Activated CD8-positive, alpha-beta memory T cell treated with anti-CD3 and anti-CD28 coated beads, Interleukin-2, amount 10 ng/mL, durations not matched to agents 7 days and 5 days (primary cell): ENCODE results near the gene HPDL. TPM values are rescaled to one million over a fixed set of nuclear protein-coding genes. Genes with fewer than 3 reads are reported as not detected.

Experiments used
- ATAC-seq: fragments of 150-1000 bp; cut with Tn5 transposase; one replicate; pipeline ENCODE4 v1.10.0; 2021; ENCODE audit warnings: moderate library complexity
- CTCF ChIA-PET: fragments of 350-600 bp; sonication (Branson Sonifier 250); formaldehyde crosslinking; loops from one replicate; lab custom pipeline; 2021; ENCODE audit warnings: antibody characterized with exemption; lab: Charles Lee
- DNase-seq: peaks from one replicate; pipeline ENCODE4 v3.0.0-alpha.2; 2020
- H3K27ac Mint-ChIP-seq: one replicate; pipeline ENCODE4 v1.8.0; 2021; ENCODE audit warnings: mild to moderate bottlenecking, mixed read lengths
- H3K27me3 Mint-ChIP-seq: one replicate; pipeline ENCODE4 v1.8.0; 2021; ENCODE audit warnings: mixed read lengths
- H3K36me3 Mint-ChIP-seq: one replicate; pipeline ENCODE4 v1.8.0; 2021; ENCODE audit warnings: mild to moderate bottlenecking, mixed read lengths
- H3K4me1 Mint-ChIP-seq: one replicate; pipeline ENCODE4 v1.8.0; 2021; ENCODE audit warnings: mixed read lengths
- H3K4me3 Mint-ChIP-seq: one replicate; pipeline ENCODE4 v1.8.0; 2021; ENCODE audit warnings: mild to moderate bottlenecking, moderate library complexity, mixed read lengths
- H3K9me3 Mint-ChIP-seq: one replicate; pipeline ENCODE4 v1.8.0; 2022; ENCODE audit warnings: low read depth, mixed read lengths
- total RNA-seq, 2 experiments: library from RNA; stranded (reverse); gene quantifications; one replicate each; pipeline ENCODE4 v1.2.3, GENCODE V29; 2021

HPDL gene
- total RNA-seq, 2 experiments from 2014 or later, result 16.3 to 23.4 TPM

DNA sequence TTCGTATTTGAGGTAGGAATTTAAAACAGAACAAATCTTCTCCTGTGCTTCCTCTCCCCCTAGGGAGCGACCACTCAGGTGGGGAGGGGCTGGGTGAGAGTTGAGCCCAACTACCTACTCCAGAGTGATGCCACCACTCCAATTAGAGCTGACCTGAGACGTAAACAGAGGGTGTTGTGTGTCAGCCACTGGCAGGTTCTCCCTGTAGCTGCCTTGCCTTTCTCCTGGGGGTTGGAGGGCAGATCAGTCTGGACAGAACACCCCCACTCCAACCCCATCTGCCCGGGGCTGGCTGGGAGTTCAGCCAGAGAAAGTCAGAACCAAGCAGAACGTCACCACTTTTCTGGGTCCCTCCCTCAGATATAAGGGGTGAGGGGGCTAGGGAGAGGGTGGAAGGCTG lies 2.0 kb downstream of the HPDL start:
- no peaks in the 10 kb centered on the region for H3K27me3 Mint-ChIP-seq
- DNase-seq (no peak), ATAC-seq (no peak)
- H3K36me3 Mint-ChIP-seq, result peaks cover 5% of the 10 kb centered on the region
- no peaks in the 10 kb centered on the region for H3K9me3 Mint-ChIP-seq
- H3K27ac Mint-ChIP-seq, result peak overlapping the region; percentile 49
- CTCF ChIA-PET, result interaction anchor here (0.5 to 5.5 kb wide), 13 partner anchors 8 to 317 kb away, joined by 3 to 36 read pairs (median 5); partner anchors contain the start of genes MUTYH, TESK2, TOE1 and UROD
- peak overlapping the region; percentile 80 for H3K4me3 Mint-ChIP-seq
- H3K4me1 Mint-ChIP-seq, result peaks cover 26% of the 10 kb centered on the region

DNA sequence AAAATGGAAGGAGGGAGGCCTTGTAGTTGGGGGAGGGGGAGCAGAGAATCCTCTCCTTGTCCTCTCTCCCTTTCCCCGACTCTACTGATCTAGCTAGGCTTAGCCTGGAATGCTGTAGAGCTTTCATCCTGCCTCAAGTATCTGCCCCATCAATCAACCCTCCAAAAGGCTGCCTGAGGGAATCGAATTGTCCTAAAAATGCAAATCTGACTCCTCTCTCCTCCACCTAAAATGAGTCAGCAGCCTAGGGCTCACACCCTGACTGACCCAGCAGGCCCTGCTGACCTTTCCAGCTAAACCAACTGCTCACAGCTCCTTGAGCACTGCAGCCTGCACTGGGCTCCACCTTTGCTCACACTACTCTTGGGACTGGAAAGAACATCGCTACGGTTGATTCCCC lies 2.8 kb downstream of the HPDL start:
- H3K4me1 Mint-ChIP-seq, result peaks cover 34% of the 10 kb centered on the region
- no peaks in the 10 kb centered on the region for H3K27me3 Mint-ChIP-seq
- H3K27ac Mint-ChIP-seq, result peak overlapping the region; percentile 32
- CTCF ChIA-PET, result interaction anchor here (0.5 to 5.5 kb wide), 3 partner anchors 121 to 315 kb away, joined by 3 to 36 read pairs (median 11); partner anchors contain the start of gene TESK2
- ATAC-seq (no peak), DNase-seq (no peak)
- peaks cover 6% of the 10 kb centered on the region for H3K36me3 Mint-ChIP-seq
- H3K4me3 Mint-ChIP-seq, result peak overlapping the region; percentile 7
- H3K9me3 Mint-ChIP-seq, result no peaks in the 10 kb centered on the region

DNA sequence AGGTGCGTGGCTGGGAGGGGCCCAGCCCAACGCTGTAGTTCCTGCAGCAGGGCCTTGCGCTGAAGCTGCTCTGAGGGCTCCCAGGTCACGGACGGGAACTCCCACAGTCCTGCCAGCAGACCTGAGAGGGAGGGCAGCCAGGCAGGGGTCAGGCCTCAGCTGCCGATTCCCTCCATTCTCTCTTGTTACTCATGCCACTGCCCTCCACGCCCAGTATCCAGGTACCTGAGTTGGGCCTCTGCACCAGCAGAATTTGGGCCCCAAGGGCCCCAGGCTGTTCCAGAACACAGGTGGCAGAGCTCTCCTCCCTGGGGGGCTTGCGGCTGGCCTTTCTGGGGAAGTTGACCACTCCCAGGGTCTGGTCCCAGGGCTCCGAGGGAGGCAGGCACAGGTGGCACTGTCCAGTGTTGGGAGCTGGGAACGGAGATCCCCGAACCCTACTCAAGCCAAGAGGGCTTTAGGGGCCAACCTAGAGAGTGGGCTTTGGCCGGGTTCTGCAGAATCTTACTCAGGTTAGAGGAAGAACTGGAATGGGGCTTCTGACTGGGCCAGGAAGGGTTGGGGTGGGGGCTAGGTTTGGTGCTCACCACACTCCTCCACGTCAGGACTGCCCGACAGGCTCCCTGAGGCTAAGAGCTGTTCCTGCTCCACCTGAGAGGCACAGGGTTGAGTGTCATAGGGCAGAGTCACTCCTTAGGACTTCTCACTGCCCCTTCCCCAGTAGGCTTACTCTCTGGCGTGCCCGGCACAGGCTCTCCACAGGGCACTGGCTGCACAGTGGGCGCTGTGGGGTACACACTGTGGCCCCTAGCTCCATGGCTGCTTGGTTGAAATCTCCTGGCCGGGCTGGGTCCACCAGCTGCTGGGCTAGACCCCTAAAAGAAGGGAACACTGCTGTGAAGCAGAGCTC lies 5.0 kb downstream of the HPDL start:
- no peak overlapping the region for H3K4me3 Mint-ChIP-seq
- H3K36me3 Mint-ChIP-seq, result peaks cover 6% of the 10 kb centered on the region
- H3K27ac Mint-ChIP-seq, result no peak overlapping the region
- DNase-seq (no peak), ATAC-seq (no peak)
- CTCF ChIA-PET, result interaction anchor here (0.6 to 1.1 kb wide), 2 partner anchors 8 to 148 kb away, joined by 3 to 4 read pairs; partner anchors contain the start of genes MUTYH and TOE1
- peaks cover 39% of the 10 kb centered on the region for H3K4me1 Mint-ChIP-seq
- no peaks in the 10 kb centered on the region for H3K27me3 Mint-ChIP-seq
- no peaks in the 10 kb centered on the region for H3K9me3 Mint-ChIP-seq

DNA sequence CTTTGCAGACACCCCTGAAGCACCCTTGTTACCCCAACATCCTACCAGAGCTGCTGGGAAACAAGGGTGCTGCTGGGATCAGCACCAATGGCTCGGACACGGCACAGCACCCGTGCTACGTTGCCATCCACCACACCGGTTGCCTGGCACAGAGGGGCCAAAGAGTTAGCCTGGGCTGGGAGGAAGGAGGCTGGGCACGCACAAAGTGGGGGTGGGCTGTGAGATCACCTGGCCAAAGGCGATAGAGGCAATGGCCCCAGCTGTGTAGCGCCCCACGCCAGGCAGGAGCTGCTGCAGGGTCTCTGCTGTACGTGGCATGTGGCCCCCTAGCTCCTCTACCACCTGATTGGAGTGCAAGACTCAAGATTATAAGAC lies 5.6 kb downstream of the HPDL start:
- peaks cover 41% of the 10 kb centered on the region for H3K4me1 Mint-ChIP-seq
- H3K36me3 Mint-ChIP-seq, result peaks cover 9% of the 10 kb centered on the region
- CTCF ChIA-PET, result interaction anchor here (0.6 kb wide), 1 partner anchor 147 kb away, joined by 3 read pairs; no protein-coding TSS in a partner anchor
- ATAC-seq (no peak), DNase-seq (no peak)
- H3K27ac Mint-ChIP-seq, result no peak overlapping the region
- no peaks in the 10 kb centered on the region for H3K27me3 Mint-ChIP-seq
- no peaks in the 10 kb centered on the region for H3K9me3 Mint-ChIP-seq
- H3K4me3 Mint-ChIP-seq, result no peak overlapping the region

DNA sequence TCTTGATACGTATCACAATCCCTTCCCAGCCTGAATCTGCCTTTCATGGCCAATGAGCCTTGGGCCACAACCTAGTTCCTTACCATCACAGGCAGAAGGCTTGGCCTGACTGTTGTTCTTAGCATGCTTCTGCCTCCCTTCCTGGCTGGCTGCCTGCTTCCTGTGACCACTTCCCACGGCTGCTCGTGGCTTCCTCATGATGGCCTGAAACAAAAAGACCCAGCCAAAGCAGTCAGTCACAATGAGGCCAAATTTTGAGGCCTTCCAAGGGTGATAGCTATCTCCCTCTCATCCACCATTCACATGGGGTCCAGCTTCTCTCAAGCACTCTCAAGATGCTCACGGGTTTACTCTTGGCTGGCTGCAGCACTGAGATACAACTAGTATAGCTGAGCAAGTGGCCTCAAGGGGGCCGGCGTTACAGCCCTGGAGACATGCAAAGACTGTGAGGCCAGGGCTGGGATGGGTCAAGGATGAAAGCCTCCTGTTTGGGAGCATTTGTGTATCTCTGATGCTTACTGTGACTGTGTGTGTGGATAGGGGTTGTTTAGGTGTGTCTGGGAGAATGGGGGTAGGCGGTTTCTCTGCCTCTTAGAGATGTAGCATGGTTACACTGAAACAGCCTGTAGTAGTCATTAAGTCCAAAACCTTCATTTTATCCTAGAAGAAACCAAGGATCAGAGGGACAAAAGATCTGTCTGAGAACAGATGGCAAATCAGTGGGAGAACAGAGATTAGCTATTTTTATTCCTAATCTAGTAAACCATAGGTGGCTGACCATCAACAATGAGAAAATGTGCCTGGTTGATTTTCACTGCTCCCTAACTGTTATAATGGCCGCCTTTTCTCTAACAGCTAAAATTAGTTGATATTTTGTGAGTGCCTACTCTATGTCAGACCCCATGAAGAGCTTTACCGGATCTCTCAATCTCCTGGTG lies 7.9 kb downstream of the HPDL start:
- Mint-ChIP-seq H3K4me3 (no peak overlapping the region), H3K4me1 (peaks cover 45% of the 10 kb centered on the region), H3K36me3 (peaks cover 25% of the 10 kb centered on the region), H3K9me3 (peaks cover 3% of the 10 kb centered on the region), H3K27me3 (no peaks in the 10 kb centered on the region), H3K27ac (peak overlapping the region; percentile 80)
- peak; percentile 51 for ATAC-seq
- CTCF ChIA-PET, result interaction anchor here (1.0 to 1.7 kb wide), 6 partner anchors 28 to 320 kb away, joined by 3 to 5 read pairs (median 4); partner anchors contain the start of genes CCDC163 and MMACHC
- peak; percentile 62 for DNase-seq

- Mint-ChIP-seq H3K4me1 (peaks cover 49% of the 10 kb centered on the region), H3K9me3 (peaks cover 3% of the 10 kb centered on the region), H3K27ac (no peak overlapping the region), H3K4me3 (no peak overlapping the region), H3K27me3 (no peaks in the 10 kb centered on the region), H3K36me3 (peaks cover 25% of the 10 kb centered on the region)
- CTCF ChIA-PET, result interaction anchor here (1.2 kb wide), 1 partner anchor 24 kb away, joined by 3 read pairs; no protein-coding TSS in a partner anchor
- no peak for DNase-seq
- no peak for ATAC-seq
These were observed 9.2 kb downstream of the HPDL start for GRCh38 chr1:45335855-45336324.

DNA sequence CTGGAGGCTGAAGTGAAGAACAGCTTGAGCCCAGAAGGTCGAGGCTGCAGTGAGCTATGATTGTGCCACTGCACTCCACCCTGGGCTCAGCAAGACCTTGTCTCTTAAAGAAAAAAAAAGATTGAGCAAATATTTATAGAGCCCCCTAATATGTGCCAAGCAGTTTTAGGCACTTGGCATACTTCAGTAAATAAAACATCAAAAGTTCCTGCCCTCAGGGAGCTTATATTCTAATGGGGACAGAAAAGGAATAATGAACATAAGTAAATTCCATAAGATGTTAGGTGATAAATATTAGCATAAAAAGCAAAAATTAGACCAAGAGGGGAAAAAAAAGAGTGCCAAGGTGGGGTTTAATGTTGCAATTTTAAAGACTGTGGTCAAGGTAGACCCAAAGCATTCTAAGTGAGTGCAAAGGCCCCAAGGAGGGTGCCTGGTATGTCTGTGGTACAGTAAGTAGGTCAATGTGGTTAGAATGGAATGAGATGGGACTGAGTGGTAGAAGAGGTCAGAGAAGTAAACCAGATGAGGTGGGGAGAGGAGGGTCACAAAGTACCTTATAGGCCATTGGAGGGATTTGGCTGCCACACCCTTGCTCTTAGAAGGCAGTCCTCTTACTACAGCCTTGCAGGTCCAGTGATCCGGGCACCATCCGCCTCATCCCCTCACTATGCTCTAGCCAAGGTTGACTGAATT lies 11.1 kb downstream of the HPDL start:
- H3K36me3 Mint-ChIP-seq, result peaks cover 34% of the 10 kb centered on the region
- no peak for DNase-seq
- peak overlapping the region; percentile 77 for H3K27ac Mint-ChIP-seq
- peaks cover 66% of the 10 kb centered on the region for H3K4me1 Mint-ChIP-seq
- no peaks in the 10 kb centered on the region for H3K27me3 Mint-ChIP-seq
- peak overlapping the region; percentile 10 for H3K4me3 Mint-ChIP-seq
- ATAC-seq, result no peak
- CTCF ChIA-PET, result interaction anchor here (1.0 to 3.0 kb wide), 3 partner anchors 10 to 324 kb away, joined by 3 to 21 read pairs (median 5); no protein-coding TSS in a partner anchor
- H3K9me3 Mint-ChIP-seq, result peaks cover 3% of the 10 kb centered on the region

GRCh38 chr1:45339789-45340558 lies 13.3 kb downstream of the HPDL start, which contains the start of the genes MUTYH and TOE1:
MUTYH (minus strand) TSS chr1:45340440; CDS start chr1:45334505, 5,935 bp downstream.
TOE1 (plus strand) TSS chr1:45340170; CDS start chr1:45340253, 83 bp downstream.
- peaks cover 54% of the 10 kb centered on the region for H3K4me1 Mint-ChIP-seq
- peaks cover 3% of the 10 kb centered on the region for H3K9me3 Mint-ChIP-seq
- ATAC-seq (peak; percentile 88), DNase-seq (peak; percentile 98)
- H3K27ac Mint-ChIP-seq, result peak within 1 kb of the TSS; percentile 99
- CTCF ChIA-PET, result interaction anchor here (0.8 to 4.8 kb wide), 26 partner anchors 8 to 665 kb away, joined by 3 to 67 read pairs (median 6); partner anchors contain the start of genes ARMH1, CCDC163, HECTD3 and HPDL
- no peaks in the 10 kb centered on the region for H3K27me3 Mint-ChIP-seq
- H3K36me3 Mint-ChIP-seq, result peaks cover 39% of the 10 kb centered on the region
- peak within 1 kb of the TSS; percentile 99 for H3K4me3 Mint-ChIP-seq

DNA sequence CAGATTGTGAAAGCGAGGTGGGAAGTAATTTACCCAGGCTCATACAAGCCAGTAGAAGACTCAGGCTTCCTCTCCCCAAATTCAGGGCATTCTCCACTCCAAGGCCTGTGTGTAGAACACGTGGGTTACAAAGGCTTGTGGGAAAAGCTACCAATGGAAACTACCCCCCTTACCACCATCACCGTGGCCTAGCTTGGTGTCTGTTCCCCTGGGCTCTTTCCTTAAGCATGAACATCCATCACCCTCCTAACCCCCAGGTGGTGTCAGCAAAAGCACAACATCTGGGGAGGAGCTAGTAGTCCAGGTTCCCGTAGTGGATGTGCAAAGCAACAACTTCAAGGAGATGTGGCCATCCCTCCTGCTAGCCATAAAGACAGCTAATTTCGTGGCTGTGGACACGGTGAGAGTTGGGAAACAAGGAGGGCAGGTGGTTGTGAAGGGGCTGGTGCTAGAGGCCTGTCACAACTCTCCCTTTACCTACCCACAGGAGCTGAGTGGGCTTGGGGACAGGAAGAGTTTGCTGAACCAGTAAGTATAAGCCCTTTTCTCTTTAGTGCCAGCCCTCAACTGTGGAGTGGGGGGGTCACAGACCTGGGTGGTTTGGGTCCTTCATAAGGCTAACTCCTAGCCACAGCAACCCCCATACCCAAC lies 14.2 kb downstream of the HPDL start:
- Mint-ChIP-seq H3K27me3 (no peaks in the 10 kb centered on the region), H3K4me1 (peaks cover 49% of the 10 kb centered on the region), H3K9me3 (peaks cover 3% of the 10 kb centered on the region), H3K36me3 (peaks cover 42% of the 10 kb centered on the region), H3K27ac (peak overlapping the region; percentile 99), H3K4me3 (peak overlapping the region; percentile 99)
- no peak for ATAC-seq
- peak; percentile 53 for DNase-seq
- CTCF ChIA-PET, result interaction anchor here (0.8 to 4.8 kb wide), 21 partner anchors 7 to 541 kb away, joined by 3 to 67 read pairs (median 6); partner anchors contain the start of genes CCDC163, HECTD3, HPDL and MMACHC

GRCh38 chr1:45344499-45344898 lies 17.8 kb downstream of the HPDL start:
- Mint-ChIP-seq H3K9me3 (no peaks in the 10 kb centered on the region), H3K36me3 (peaks cover 23% of the 10 kb centered on the region), H3K27me3 (no peaks in the 10 kb centered on the region), H3K4me1 (peaks cover 31% of the 10 kb centered on the region), H3K27ac (no peak overlapping the region), H3K4me3 (no peak overlapping the region)
- DNase-seq (no peak), ATAC-seq (no peak)
- CTCF ChIA-PET, result interaction anchor here (1.4 to 1.8 kb wide), 2 partner anchors 16 to 149 kb away, joined by 3 to 6 read pairs; no protein-coding TSS in a partner anchor

DNA sequence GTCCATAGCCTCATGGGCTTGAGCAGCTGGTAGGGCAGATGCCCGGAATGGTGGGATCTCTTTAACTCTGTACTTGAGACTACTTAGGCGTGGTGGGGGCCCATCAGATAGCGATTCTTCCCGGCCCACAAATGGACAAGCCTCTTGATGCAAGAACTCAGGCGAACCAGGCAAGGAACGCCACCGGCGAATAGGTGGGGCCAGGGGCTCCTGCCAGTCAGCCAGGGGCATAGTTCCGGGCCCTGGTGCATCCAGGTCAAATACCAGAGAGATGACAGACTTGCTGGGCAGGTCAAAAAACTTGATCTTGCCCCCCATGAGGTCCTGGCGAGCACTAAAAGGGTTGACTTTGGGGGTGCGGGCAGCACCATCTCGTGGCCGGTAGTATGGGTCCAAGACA lies 18.3 kb downstream of the HPDL start:
- Mint-ChIP-seq H3K4me1 (peaks cover 31% of the 10 kb centered on the region), H3K36me3 (peaks cover 21% of the 10 kb centered on the region), H3K4me3 (no peak overlapping the region), H3K9me3 (no peaks in the 10 kb centered on the region), H3K27ac (no peak overlapping the region), H3K27me3 (no peaks in the 10 kb centered on the region)
- ATAC-seq, result no peak
- DNase-seq, result no peak
- CTCF ChIA-PET, result interaction anchor here (1.8 kb wide), 1 partner anchor 17 kb away, joined by 6 read pairs; no protein-coding TSS in a partner anchor
